ENCODE measurements around the gene RBM47. TPM values are rescaled to one million over a fixed set of nuclear protein-coding genes. Genes with fewer than 3 reads are reported as not detected.

Gene RBM47
- total RNA-seq = 1.8 and 2.2 TPM in 2 replicates

DNA sequence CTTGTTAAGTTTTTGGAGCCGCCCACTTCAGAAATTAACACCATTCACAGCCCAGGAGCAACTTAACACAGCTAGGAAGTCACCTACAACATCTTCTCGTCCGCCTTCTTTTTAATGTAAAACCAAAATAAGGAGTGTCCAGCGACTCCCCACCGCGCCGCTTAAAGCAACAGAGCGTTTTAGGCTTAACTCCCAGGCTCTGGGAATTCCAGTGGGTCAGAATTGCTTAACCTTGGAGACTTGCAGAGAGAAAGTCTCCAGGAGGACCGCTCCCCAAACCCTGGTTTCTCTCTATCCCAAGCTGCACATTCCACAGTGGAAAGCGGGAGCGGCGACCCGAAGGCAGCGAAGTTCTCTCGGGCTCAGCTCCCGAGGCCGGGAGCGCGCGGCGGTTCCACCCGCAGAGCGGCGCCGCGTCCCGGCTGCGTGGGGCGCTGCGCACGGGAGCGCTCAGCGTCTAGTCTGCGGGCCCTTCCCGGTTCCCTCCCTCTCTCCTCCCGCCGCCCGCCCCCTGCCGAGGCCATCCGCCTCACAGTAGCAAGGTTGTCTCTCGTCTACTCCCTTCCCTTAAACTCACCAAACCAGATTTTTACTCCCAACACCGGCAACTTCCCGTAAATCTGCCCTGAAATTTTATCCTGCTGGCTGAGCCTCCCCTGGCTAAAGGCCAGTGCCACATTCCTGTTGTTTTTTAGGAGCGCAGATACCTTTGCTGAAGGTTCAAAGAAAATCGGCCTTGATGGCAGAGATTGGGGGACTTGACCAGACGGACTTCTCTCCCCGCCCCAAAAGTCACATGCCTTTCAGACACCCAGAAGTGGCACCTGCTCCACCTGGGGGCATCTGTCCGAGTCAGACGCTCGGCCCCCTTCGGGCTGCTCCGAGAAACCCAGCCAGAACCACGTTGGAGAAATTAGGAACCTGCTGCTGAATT, at the start of gene RBM47:
RBM47 (minus strand) TSS at position 464 of the 934 bp plus-strand sequence. CDS start 190,971 bp downstream, outside the sequence.
- TF ChIP-seq CTCF (IDR thresholded peaks at IDR 0.05; ENCODE audit: extremely low read depth, low read depth, low read length) = no peak
- Histone ChIP-seq H3K4me2 (ENCODE audit: insufficient read depth, low read length) (peak within 1 kb of the TSS; percentile 98), H3K79me2 (ENCODE audit: insufficient read depth, low read length) (no peaks in the 10 kb centered on the region), H3K27ac (ENCODE audit: low read depth, low read length) (peak within 1 kb of the TSS; percentile 60), H3K4me3 (ENCODE audit: insufficient read depth, low read length) (peak within 1 kb of the TSS; percentile 83), H3K9me3 (ENCODE audit: low read depth, low read length) (no peaks in the 10 kb centered on the region), H3K36me3 (ENCODE audit: insufficient read depth, low read length) (no peaks in the 10 kb centered on the region), H2AFZ (ENCODE audit: low read length) (peak within 1 kb of the TSS; percentile 96), H3K4me1 (ENCODE audit: insufficient read depth, low read length) (peaks cover 10% of the 10 kb centered on the region), H3K27me3 (ENCODE audit: insufficient read depth, low read length) (no peaks in the 10 kb centered on the region), H4K20me1 (ENCODE audit: insufficient read depth, low read length) (no peaks in the 10 kb centered on the region)
- peak; percentile 89 for DNase-seq (ENCODE audit: insufficient read length, low spot score, missing footprints)

DNA sequence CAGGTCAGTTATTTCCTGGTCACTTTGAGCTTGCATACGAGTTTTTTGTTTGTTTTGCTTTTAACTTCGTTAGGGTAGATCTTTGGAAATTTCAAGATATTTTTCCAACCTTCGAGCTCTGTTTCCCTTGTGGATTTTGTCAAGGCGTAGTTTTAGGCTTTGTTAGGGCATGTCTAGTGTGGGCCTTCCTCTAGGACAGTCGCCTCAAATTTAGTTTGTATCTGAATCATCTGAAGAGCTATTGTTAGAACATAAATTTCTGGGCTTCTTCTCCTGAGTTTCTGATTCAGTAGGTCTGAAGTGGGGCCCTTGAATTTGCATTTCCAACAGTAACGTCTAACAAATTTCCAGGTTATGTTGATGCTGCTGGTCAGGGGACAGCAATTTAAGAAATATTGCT, 48.8 kb upstream of the RBM47 start:
- H3K4me2 ChIP-seq (ENCODE audit: insufficient read depth, low read length) = no peak overlapping the region
- no peaks in the 10 kb centered on the region for H3K27me3 ChIP-seq (ENCODE audit: insufficient read depth, low read length)
- no peaks in the 10 kb centered on the region for H3K9me3 ChIP-seq (ENCODE audit: low read depth, low read length)
- no peak overlapping the region for H3K4me3 ChIP-seq (ENCODE audit: insufficient read depth, low read length)
- no peaks in the 10 kb centered on the region for H4K20me1 ChIP-seq (ENCODE audit: insufficient read depth, low read length)
- peak; percentile 0 for DNase-seq (ENCODE audit: insufficient read length, low spot score, missing footprints)
- H3K27ac ChIP-seq (ENCODE audit: low read depth, low read length) = no peak overlapping the region
- H2AFZ ChIP-seq (ENCODE audit: low read length) = no peak overlapping the region
- no peaks in the 10 kb centered on the region for H3K79me2 ChIP-seq (ENCODE audit: insufficient read depth, low read length)
- H3K4me1 ChIP-seq (ENCODE audit: insufficient read depth, low read length) = peaks cover under 1% of the 10 kb centered on the region
- no peak for TF ChIP-seq CTCF (IDR thresholded peaks at IDR 0.05; ENCODE audit: extremely low read depth, low read depth, low read length)
- no peaks in the 10 kb centered on the region for H3K36me3 ChIP-seq (ENCODE audit: insufficient read depth, low read length)

- Histone ChIP-seq H3K4me1 (ENCODE audit: insufficient read depth, low read length) (peaks cover 8% of the 10 kb centered on the region), H3K4me2 (ENCODE audit: insufficient read depth, low read length) (no peak overlapping the region), H3K27me3 (ENCODE audit: insufficient read depth, low read length) (no peaks in the 10 kb centered on the region), H3K9me3 (ENCODE audit: low read depth, low read length) (no peaks in the 10 kb centered on the region), H3K4me3 (ENCODE audit: insufficient read depth, low read length) (no peak overlapping the region), H4K20me1 (ENCODE audit: insufficient read depth, low read length) (no peaks in the 10 kb centered on the region), H3K79me2 (ENCODE audit: insufficient read depth, low read length) (no peaks in the 10 kb centered on the region), H2AFZ (ENCODE audit: low read length) (no peak overlapping the region), H3K27ac (ENCODE audit: low read depth, low read length) (no peak overlapping the region), H3K36me3 (ENCODE audit: insufficient read depth, low read length) (no peaks in the 10 kb centered on the region)
- DNase-seq (ENCODE audit: insufficient read length, low spot score, missing footprints) = no peak
- no peak for TF ChIP-seq CTCF (IDR thresholded peaks at IDR 0.05; ENCODE audit: extremely low read depth, low read depth, low read length)
These were observed 45.5 kb upstream of the RBM47 start for GRCh38 chr4:40675166-40675565.
